ENCODE measurements around the gene NRBP1. TPM values are rescaled to one million over a fixed set of nuclear protein-coding genes. Genes with fewer than 3 reads are reported as not detected.

Gene NRBP1
- total and polyA plus RNA-seq, 2 of the 8 experiments (the other 6 are each of a cell fraction or from before 2014, with no cell fraction given): 115 to 145 TPM

GRCh38 chr2:27398962-27399361 lies 29.5 kb upstream of the NRBP1 start:
- Histone ChIP-seq H4K5ac (ENCODE audit: insufficient read length, low read depth, low read length) (no peak overlapping the region), H4K91ac (replicated peaks; ENCODE audit: insufficient read length, low read length) (no peak overlapping the region), H3K4me2 (ENCODE audit: insufficient read depth in 1 of 2, low read depth in 2 of 2, low read length in 2 of 2) (no peak overlapping the region), H3K27ac (ENCODE audit: low read depth, low read length) (no peak overlapping the region), H3K18ac (ENCODE audit: extremely low read depth, low read length) (no peak overlapping the region), H4K8ac (ENCODE audit: extremely low read depth, insufficient read depth, low read length) (no peak overlapping the region), H2BK12ac (ENCODE audit: low read depth, low read length) (no peak overlapping the region), H2AK5ac (ENCODE audit: low read depth, low read length) (no peak overlapping the region), H2BK120ac (replicated peaks; ENCODE audit: low read depth, low read length) (no peak overlapping the region), H3K4me1 (replicated peaks in 1 of 4; ENCODE audit: control insufficient read depth in 3 of 4, insufficient read depth in 4 of 4, low read length in 3 of 4) (no peaks in the 10 kb centered on the region), H3K4ac (replicated peaks; ENCODE audit: insufficient read length, low read depth, low read length) (no peak overlapping the region), H3K56ac (replicated peaks; ENCODE audit: insufficient read length, low read depth, low read length) (no peak overlapping the region), H3K79me1 (ENCODE audit: low read depth, low read length) (no peaks in the 10 kb centered on the region; the same call in none of the 2 replicates), H3K9me3 (ENCODE audit: insufficient read depth in 2 of 2, low read depth in 1 of 2, low read length in 1 of 2) (no peaks in the 10 kb centered on the region), H2BK20ac (ENCODE audit: low read length) (no peak overlapping the region), H2AFZ (ENCODE audit: low read length) (no peak overlapping the region), H3K23ac (ENCODE audit: insufficient read length) (no peak overlapping the region), H2BK15ac (ENCODE audit: low read length) (no peak overlapping the region), H3K27me3 (replicated peaks in 1 of 4; ENCODE audit: control insufficient read depth in 3 of 4, extremely low read depth in 1 of 4, insufficient read depth in 3 of 4, low read length in 3 of 4) (no peaks in the 10 kb centered on the region), H3K9ac (replicated peaks in 1 of 4; ENCODE audit: extremely low read depth in 1 of 4, low read depth in 3 of 4, low read length in 3 of 4) (no peak overlapping the region), H2BK5ac (ENCODE audit: low read depth, low read length) (no peak overlapping the region), H3K79me2 (ENCODE audit: control insufficient read depth in 1 of 2, insufficient read depth in 2 of 2, low read length in 2 of 2) (peaks cover 25 to 98% of the 10 kb centered on the region in 2 experiments), H3K14ac (ENCODE audit: insufficient read length) (no peak overlapping the region), H3K36me3 (ENCODE audit: control insufficient read depth in 2 of 4, insufficient read depth in 4 of 4, low read length in 3 of 4) (peaks cover 0 to 2% (median 0%) of the 10 kb centered on the region in 4 experiments; a peak in 1 of 8 replicates), H4K20me1 (replicated peaks in 1 of 2; ENCODE audit: control insufficient read depth in 1 of 2, insufficient read depth in 2 of 2, low read length in 2 of 2) (peaks cover 4 to 10% of the 10 kb centered on the region in 2 experiments), H3K23me2 (ENCODE audit: low read depth, low read length) (no peaks in the 10 kb centered on the region), H3K4me3 (ENCODE audit: extremely low read depth in 1 of 4, insufficient read depth in 2 of 4, low read depth in 3 of 4, low read length in 4 of 4) (no peak overlapping the region)
- no peak for FAIRE-seq
- TF ChIP-seq RXRA (IDR thresholded peaks at IDR 0.05; ENCODE audit: insufficient read depth, low read depth, low read length) (no peak), EGR1 (IDR thresholded peaks at IDR 0.05; ENCODE audit: borderline replicate concordance, low read depth, low read length) (no peak), EZH2 (IDR thresholded peaks at IDR 0.05; ENCODE audit: low read depth, low read length, severe bottlenecking) (no peak), ATF2 (IDR thresholded peaks at IDR 0.05; ENCODE audit: low read length) (no peak), BRCA1 (IDR thresholded peaks at IDR 0.05; ENCODE audit: low read depth, low read length) (no peak), TCF12 (IDR thresholded peaks at IDR 0.05; ENCODE audit: low read depth, low read length) (no peak), HDAC6 (IDR thresholded peaks at IDR 0.05; ENCODE audit: low read depth, low read length) (no peak), SIRT6 (IDR thresholded peaks at IDR 0.05; ENCODE audit: low read length) (no peak)
- no peak for DNase-seq (ENCODE audit: low read depth in 1 of 2, low spot score in 2 of 2)
- POLR2A ChIA-PET (ENCODE audit: partially characterized antibody): interaction anchor here (1.2 to 4.1 kb wide), 3 partner anchors 9 to 16 kb away, joined by 3 to 18 read pairs (median 4); partner anchors contain the start of gene PPM1G
- CTCF ChIA-PET (ENCODE audit: partially characterized antibody): interaction anchor here (0.6 to 1.6 kb wide), 2 partner anchors 9 to 71 kb away, joined by 4 to 8 read pairs; no protein-coding TSS in a partner anchor
- 92% methylated on average over 5 of the region's 5 CpGs; no CpG with 5 or more reads in 1 of the 2 experiments for WGBS, 2 experiments (ENCODE audit: extremely low coverage in 1 of 2, insufficient coverage in 1 of 2, insufficient read length in 1 of 2, insufficient replicate concordance in 2 of 2, low coverage in 1 of 2, low lambda C conversion rate in 2 of 2, missing lambda C conversion rate in 1 of 2)

Data from H1 (cell line).